Body of pancreas (tissue), 4 donors: ENCODE results near the gene FGF21. TPM values are rescaled to one million over a fixed set of nuclear protein-coding genes. Genes with fewer than 3 reads are reported as not detected.
"Not testable (repeated sequence)": the region's sequence is repeated elsewhere in the genome, so short reads cannot be mapped to it uniquely, and the experiment has no call there.

Source experiments
- ATAC-seq: fragments of 150-250 bp; one replicate; pipeline ENCODE4 v1.9.1; 2016
- DNase-seq, 4 donors: peaks; one replicate each; pipeline ENCODE4 v3.0.0-alpha.2; 2019
- H3K27ac ChIP-seq, 4 donors: fragments of 200-600 bp; sonication (generic); 1 replicate in 3 of 4; 2 replicates in 1 of 4; pipeline versions ENCODE4 v1.5.1 to v1.6.1; 2016 to 2019; ENCODE audit warnings: mild to moderate bottlenecking in 1 of 4, mixed read lengths in 1 of 4, moderate library complexity in 1 of 4
- H3K27me3 ChIP-seq, 2 donors: fragments of 200-600 bp; sonication (generic); one replicate each; pipeline ENCODE4 v1.6.0; 2016; ENCODE audit warnings: mild to moderate bottlenecking in 1 of 2
- H3K36me3 ChIP-seq, 2 donors: fragments of 200-600 bp; sonication (generic); replicated peaks in 1 of 2; 2 replicates each; pipeline ENCODE4 v1.5.1; 2016; ENCODE audit warnings: low read depth in 2 of 2; ENCODE audit not compliant: insufficient read depth in 1 of 2
- H3K4me1 ChIP-seq: fragments of 200-600 bp; sonication (generic); one replicate; pipeline ENCODE4 v1.6.0; 2016
- H3K4me3 ChIP-seq, 2 donors: fragments of 200-600 bp; sonication (generic); 1 replicate in 1 of 2; 2 replicates in 1 of 2; pipeline ENCODE4 v1.5.1; 2016 to 2019
- H3K9me3 ChIP-seq, 3 donors: fragments of 200-600 bp; sonication (generic); 1 replicate in 2 of 3; 2 replicates in 1 of 3; pipeline ENCODE4 v1.5.1; 2016
- CTCF ChIP-seq, 7 experiments: fragments of 450-650 bp in 4 of 7; fragments of 200-600 bp in 3 of 7; sonication (generic) in 3 of 7; IDR thresholded peaks; one replicate each; pipeline ENCODE4 v1.5.1; 2016 to 2019; ENCODE audit warnings: antibody characterized with exemption in 7 of 7
- POLR2A ChIP-seq, 3 donors: fragments of 450-650 bp; IDR thresholded peaks; one replicate each; pipeline ENCODE4 v1.6.1; 2016; ENCODE audit warnings: antibody characterized with exemption in 3 of 3, mild to moderate bottlenecking in 2 of 3
- WGBS, 2 donors: methylation state at CpG; one replicate each; pipeline ENCODE4 v1.1.5; 2017; 5-methylcytosine and 5-hydroxymethylcytosine counted together
- intact Hi-C: fragments of 100-400 bp; cut with DNase I; formaldehyde crosslinking; loops from one replicate; pipeline ENCODE4 v1.15.1; 2023
- total RNA-seq, 2 donors: library from RNA; depleted of rRNA; stranded (reverse); fragments of >200 nt; gene quantifications; one replicate each; pipeline ENCODE4 v1.1.0, GENCODE V29; 2016

FGF21 gene
- total RNA-seq, 2 donors from 2014 or later: not detected

DNA sequence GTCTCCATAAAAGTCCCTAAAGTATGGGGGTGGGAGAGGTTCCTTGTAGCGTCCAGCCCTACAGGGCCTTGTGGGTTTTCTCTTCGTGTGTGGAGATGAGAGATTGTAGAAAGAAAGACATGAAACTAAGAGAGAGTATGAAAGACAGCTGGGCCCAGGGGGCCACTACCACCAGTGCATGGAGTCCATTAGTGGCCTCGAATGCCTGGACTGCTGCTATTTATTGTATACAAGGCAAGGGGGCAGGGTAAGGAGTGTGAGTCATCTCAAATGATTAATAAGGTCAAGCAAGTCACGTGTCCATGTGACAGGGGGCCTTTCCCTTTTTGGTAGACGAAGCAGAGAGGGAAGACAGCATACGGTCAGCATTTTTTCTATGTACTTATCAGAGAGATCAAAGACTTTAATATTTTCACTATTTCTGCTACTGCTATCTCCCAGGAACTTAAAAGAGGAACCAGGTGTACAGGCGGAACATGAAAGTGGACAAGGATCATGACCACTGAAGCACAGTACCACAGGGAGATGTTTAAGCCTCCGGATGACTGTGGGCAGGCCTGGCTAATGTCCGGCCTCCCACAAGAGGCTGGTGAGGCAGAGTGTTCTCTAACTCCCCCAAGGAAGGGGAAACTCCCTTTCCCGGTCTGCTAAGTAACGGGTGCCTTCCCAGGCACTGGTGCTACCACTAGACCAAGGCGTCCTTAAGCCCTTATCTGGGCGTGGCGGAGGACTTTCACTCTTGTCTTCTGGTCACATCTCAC lies 25.5 kb downstream of the FGF21 start:
- Histone ChIP-seq H3K4me1 (peaks cover 61% of the 10 kb centered on the region), H3K27ac (peak overlapping the region; percentile 82 to 92 (median 88)), H3K9me3 (no peaks in the 10 kb centered on the region), H3K36me3 (no peaks in the 10 kb centered on the region), H3K27me3 (no peaks in the 10 kb centered on the region), H3K4me3 (no peak overlapping the region)
- peak; percentile 39 for ATAC-seq
- WGBS, 2 donors: 25 to 28% methylated on average over 14 of the region's 14 CpGs
- intact Hi-C loops: no loop called here
- DNase-seq: peak; percentile 65 to 88 (median 80)
- TF ChIP-seq POLR2A (IDR thresholded peaks at IDR 0.05) (peak in 2 of 3 donors; percentile 80 to 83), CTCF (IDR thresholded peaks at IDR 0.05) (no peak)

GRCh38 chr19:48784527-48784926 lies 29.2 kb downstream of the FGF21 start:
- intact Hi-C loops: no loop called here
- Histone ChIP-seq H3K36me3 (no peaks in the 10 kb centered on the region), H3K27me3 (no peaks in the 10 kb centered on the region), H3K27ac (peak overlapping the region in 3 of 4 donors; percentile 42 to 66 (median 49)), H3K4me1 (peaks cover 38% of the 10 kb centered on the region), H3K9me3 (no peaks in the 10 kb centered on the region), H3K4me3 (no peak overlapping the region)
- ATAC-seq (no peak), DNase-seq (peak in 2 of 4 donors; percentile 62 to 68)
- no peak for TF ChIP-seq POLR2A (IDR thresholded peaks at IDR 0.05)
- peak; percentile 45 to 87 (median 72) for TF ChIP-seq CTCF (IDR thresholded peaks at IDR 0.05)
- WGBS, 2 donors: 29 to 38% methylated on average over 5 of the region's 5 CpGs

DNA sequence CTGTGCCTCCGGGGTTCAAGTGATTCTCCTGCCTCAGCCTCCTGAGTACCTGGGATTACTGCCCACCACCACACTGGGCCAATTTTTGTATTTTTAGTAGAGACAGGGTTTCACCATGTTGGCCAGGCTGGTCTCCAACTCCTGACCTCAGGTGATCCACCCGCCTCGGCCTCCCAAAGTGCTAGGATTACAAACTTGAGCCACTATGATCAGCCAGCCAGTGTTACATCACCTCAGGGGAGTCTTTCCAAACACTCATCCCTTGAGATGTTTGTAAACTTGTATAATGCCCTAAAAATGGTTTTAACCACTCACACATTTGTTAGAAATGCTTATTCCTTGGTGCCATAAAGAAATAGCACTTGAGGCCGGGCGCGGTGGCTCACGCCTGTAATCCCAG lies 31.1 kb downstream of the FGF21 start:
- ATAC-seq, H3K27me3 ChIP-seq, H3K36me3 ChIP-seq, H3K27ac ChIP-seq, H3K9me3 ChIP-seq, intact Hi-C loops, H3K4me3 ChIP-seq, DNase-seq: not testable (repeated sequence)
- peaks cover 21% of the 10 kb centered on the region for H3K4me1 ChIP-seq
- 86 to 87% methylated on average over 7 of the region's 7 CpGs for WGBS, 2 donors

GRCh38 chr19:48787331-48787730 lies 32.0 kb downstream of the FGF21 start:
- peaks cover 12% of the 10 kb centered on the region for H3K4me1 ChIP-seq

GRCh38 chr19:48793271-48793670 lies 37.9 kb downstream of the FGF21 start:
- no peak overlapping the region for H3K27ac ChIP-seq
- no peak overlapping the region for H3K4me3 ChIP-seq
- TF ChIP-seq CTCF (IDR thresholded peaks at IDR 0.05) (no peak), POLR2A (IDR thresholded peaks at IDR 0.05) (no peak)
- H3K9me3 ChIP-seq: no peaks in the 10 kb centered on the region
- no peaks in the 10 kb centered on the region for H3K27me3 ChIP-seq
- 68 to 76% methylated on average over 8 of the region's 8 CpGs for WGBS, 2 donors
- ATAC-seq: no peak
- intact Hi-C loops: no loop called here
- H3K36me3 ChIP-seq: no peaks in the 10 kb centered on the region
- DNase-seq: no peak
- H3K4me1 ChIP-seq: peaks cover 17% of the 10 kb centered on the region

More at GRCh38 chr19:48787331-48787730, 32.0 kb downstream of the FGF21 start:
- intact Hi-C loops, H3K27me3 ChIP-seq, H3K4me3 ChIP-seq, H3K9me3 ChIP-seq, H3K36me3 ChIP-seq, H3K27ac ChIP-seq, ATAC-seq, DNase-seq: not testable (repeated sequence)
- WGBS, 2 donors: 80 to 89% methylated on average over 9 of the region's 9 CpGs

DNA sequence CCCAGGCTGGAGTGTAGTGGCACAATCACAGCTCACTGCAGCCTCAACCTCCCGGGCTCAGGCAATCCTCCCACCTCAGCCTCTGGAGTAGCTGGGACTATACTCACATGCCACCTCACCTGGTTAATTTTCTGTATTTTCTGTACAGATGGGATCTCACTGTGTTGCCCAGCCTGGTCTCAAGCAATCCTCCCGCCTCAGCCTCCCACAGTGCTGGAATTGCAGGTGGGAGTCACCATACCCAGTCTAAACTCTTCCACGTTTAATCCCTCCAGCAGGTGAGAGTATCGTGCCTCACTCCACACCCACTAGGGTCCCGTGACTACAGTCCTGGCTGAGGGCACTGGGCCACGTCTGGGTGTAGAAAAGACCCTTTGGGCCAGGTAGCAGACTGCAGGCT lies 39.0 kb downstream of the FGF21 start:
- H3K27me3 ChIP-seq: no peaks in the 10 kb centered on the region
- H3K4me1 ChIP-seq: peaks cover 17% of the 10 kb centered on the region
- WGBS, 2 donors: 82 to 96% methylated on average over 4 to 5 of the region's 6 CpGs
- no peak overlapping the region for H3K4me3 ChIP-seq
- no peak for DNase-seq
- H3K9me3 ChIP-seq: no peaks in the 10 kb centered on the region
- no peak for ATAC-seq
- H3K27ac ChIP-seq: no peak overlapping the region
- no peak for TF ChIP-seq CTCF (IDR thresholded peaks at IDR 0.05)
- intact Hi-C loops: no loop called here
- H3K36me3 ChIP-seq: peaks cover 0 to under 1% of the 10 kb centered on the region in 2 donors
